ENCODE results near the gene WBP1L.

The WBP1L gene

GRCh38 chr10:102770108-102770482 lies 26.3 kb downstream of the WBP1L start:
- POLR2A ChIA-PET, result no interaction called here

GRCh38 chr10:102770792-102771191 lies 27.0 kb downstream of the WBP1L start:
- POLR2A ChIA-PET, result no interaction called here
- H3K4me1 ChIP-seq (ENCODE audit: control insufficient read depth, insufficient read depth, low read length), result peaks cover 33% of the 10 kb centered on the region
- CTCF ChIA-PET, result interaction anchor here (0.6 kb wide), 2 partner anchors 15 to 142 kb away, joined by 3 read pairs; no protein-coding TSS in a partner anchor
- no peaks in the 10 kb centered on the region for H3K9me3 ChIP-seq (ENCODE audit: control insufficient read depth, insufficient read depth, low read depth, low read length)
- no peaks in the 10 kb centered on the region for H3K36me3 ChIP-seq (ENCODE audit: control insufficient read depth in 2 of 2, insufficient read depth in 1 of 2, low read length in 2 of 2)
- no peak for TF ChIP-seq ZBTB49 (tag by site-specific recombination; IDR thresholded peaks at IDR 0.05; ENCODE audit: low read depth)
- no peak for TF ChIP-seq ZNF2 (tag by site-specific recombination; IDR thresholded peaks at IDR 0.05)
- no peak for TF ChIP-seq SCRT2 (tag by site-specific recombination; IDR thresholded peaks at IDR 0.05)
- TF ChIP-seq ZNF600 (tag by site-specific recombination; IDR thresholded peaks at IDR 0.05), result 0 out of 2 replicates have a peak, but pooled peaks have one; percentile 16
- no peak for TF ChIP-seq ZNF843 (tag by site-specific recombination; IDR thresholded peaks at IDR 0.05)
- no peak overlapping the region for H3K4me3 ChIP-seq (ENCODE audit: low read depth, low read length)
- H3K27ac ChIP-seq (ENCODE audit: extremely low read depth, low read depth, low read length), result no peak overlapping the region

More at GRCh38 chr10:102770108-102770482, 26.3 kb downstream of the WBP1L start:
- CTCF ChIA-PET, result interaction anchor here (1.9 kb wide), 1 partner anchor 17 kb away, joined by 11 read pairs; no protein-coding TSS in a partner anchor
- TF ChIP-seq SP2 (tag by site-specific recombination; IDR thresholded peaks at IDR 0.05), result no peak
- no peak for TF ChIP-seq ZNF791 (tag by site-specific recombination; IDR thresholded peaks at IDR 0.05)
- no peak for TF ChIP-seq ZNF704 (tag by site-specific recombination; IDR thresholded peaks at IDR 0.05)
- no peak for TF ChIP-seq ZNF157 (tag by site-specific recombination; IDR thresholded peaks at IDR 0.05)
- TF ChIP-seq PRDM1 (tag by site-specific recombination; IDR thresholded peaks at IDR 0.05), result no peak
- TF ChIP-seq ZNF24 (tag by site-specific recombination; IDR thresholded peaks at IDR 0.05), result no peak
- no peak for TF ChIP-seq ZNF423 (tag by site-specific recombination; IDR thresholded peaks at IDR 0.05)
- TF ChIP-seq ZBTB49 (tag by site-specific recombination; IDR thresholded peaks at IDR 0.05; ENCODE audit: low read depth), result no peak
- TF ChIP-seq ZNF266 (tag by site-specific recombination; IDR thresholded peaks at IDR 0.05; ENCODE audit: low read depth), result no peak
- TF ChIP-seq, protein P1, sequence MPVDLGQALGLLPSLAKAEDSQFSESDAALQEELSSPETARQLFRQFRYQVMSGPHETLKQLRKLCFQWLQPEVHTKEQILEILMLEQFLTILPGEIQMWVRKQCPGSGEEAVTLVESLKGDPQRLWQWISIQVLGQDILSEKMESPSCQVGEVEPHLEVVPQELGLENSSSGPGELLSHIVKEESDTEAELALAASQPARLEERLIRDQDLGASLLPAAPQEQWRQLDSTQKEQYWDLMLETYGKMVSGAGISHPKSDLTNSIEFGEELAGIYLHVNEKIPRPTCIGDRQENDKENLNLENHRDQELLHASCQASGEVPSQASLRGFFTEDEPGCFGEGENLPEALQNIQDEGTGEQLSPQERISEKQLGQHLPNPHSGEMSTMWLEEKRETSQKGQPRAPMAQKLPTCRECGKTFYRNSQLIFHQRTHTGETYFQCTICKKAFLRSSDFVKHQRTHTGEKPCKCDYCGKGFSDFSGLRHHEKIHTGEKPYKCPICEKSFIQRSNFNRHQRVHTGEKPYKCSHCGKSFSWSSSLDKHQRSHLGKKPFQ (tag by site-specific recombination; IDR thresholded peaks at IDR 0.05), result no peak
- TF ChIP-seq ZNF280C (tag by site-specific recombination; IDR thresholded peaks at IDR 0.05), result no peak
- TF ChIP-seq ZNF626 (tag by site-specific recombination; IDR thresholded peaks at IDR 0.05), result no peak
- TF ChIP-seq, protein P2, sequence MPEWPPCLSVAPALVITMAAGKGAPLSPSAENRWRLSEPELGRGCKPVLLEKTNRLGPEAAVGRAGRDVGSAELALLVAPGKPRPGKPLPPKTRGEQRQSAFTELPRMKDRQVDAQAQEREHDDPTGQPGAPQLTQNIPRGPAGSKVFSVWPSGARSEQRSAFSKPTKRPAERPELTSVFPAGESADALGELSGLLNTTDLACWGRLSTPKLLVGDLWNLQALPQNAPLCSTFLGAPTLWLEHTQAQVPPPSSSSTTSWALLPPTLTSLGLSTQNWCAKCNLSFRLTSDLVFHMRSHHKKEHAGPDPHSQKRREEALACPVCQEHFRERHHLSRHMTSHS (tag by site-specific recombination; IDR thresholded peaks at IDR 0.05), result no peak
- TF ChIP-seq BCL11A (tag by site-specific recombination; IDR thresholded peaks at IDR 0.05; ENCODE audit: low read depth), result no peak
- no peak for TF ChIP-seq ZNF548 (tag by site-specific recombination; IDR thresholded peaks at IDR 0.05)
- no peaks in the 10 kb centered on the region for H3K36me3 ChIP-seq (ENCODE audit: control insufficient read depth in 2 of 2, insufficient read depth in 1 of 2, low read length in 2 of 2)
- H3K9me3 ChIP-seq (ENCODE audit: control insufficient read depth, insufficient read depth, low read depth, low read length), result no peaks in the 10 kb centered on the region
- H3K4me3 ChIP-seq (ENCODE audit: low read depth, low read length), result no peak overlapping the region
- H3K4me1 ChIP-seq (ENCODE audit: control insufficient read depth, insufficient read depth, low read length), result peaks cover 27% of the 10 kb centered on the region
- peak overlapping the region; percentile 10; the same call in 1 of the 2 replicates for H3K27ac ChIP-seq (ENCODE audit: extremely low read depth, low read depth, low read length)
